Muscle of back (tissue), 11 donors: ENCODE measurements around the gene MBNL2. TPM values are rescaled to one million over a fixed set of nuclear protein-coding genes. Genes with fewer than 3 reads are reported as not detected.
"Not testable (repeated sequence)": the region's sequence is repeated elsewhere in the genome, so short reads cannot be mapped to it uniquely, and the experiment has no call there.

Experiments
- DNase-seq, 3 donors: peaks; one replicate each; pipeline versions ENCODE4 v3.0.0 to v3.0.0-alpha.2; 2013
- polyA plus RNA-seq, 10 donors: library from polyadenylated mRNA; unstranded; fragments of 120-200 nt; gene quantifications; one replicate each; pipeline ENCODE4 v1.2.1, GENCODE V29; 2013; ENCODE audit not compliant: insufficient read length in 10 of 10

MBNL2 gene
- polyA plus RNA-seq, 10 donors = 25.4 to 40.1 (median 33.9) TPM

GRCh38 chr13:97346561-97347254, 124.6 kb downstream of the MBNL2 start:
- DNase-seq = no peak

- no peak for DNase-seq
Measured at GRCh38 chr13:97347255-97347932, 125.3 kb downstream of the MBNL2 start.

GRCh38 chr13:97348569-97349100, 126.5 kb downstream of the MBNL2 start:
- DNase-seq = no peak

- DNase-seq = not testable (repeated sequence)
Measured at GRCh38 chr13:97352012-97352411, 129.9 kb downstream of the MBNL2 start.

- no peak for DNase-seq
Measured at GRCh38 chr13:97352815-97353214, 130.7 kb downstream of the MBNL2 start.

- DNase-seq = no peak
Measured at GRCh38 chr13:97353927-97354675, 132.0 kb downstream of the MBNL2 start.

GRCh38 chr13:97354808-97355207, 132.7 kb downstream of the MBNL2 start:
- no peak for DNase-seq

GRCh38 chr13:97356592-97356991, 134.5 kb downstream of the MBNL2 start:
- no peak for DNase-seq

GRCh38 chr13:97359181-97360057, 137.3 kb downstream of the MBNL2 start:
- peak; percentile 58 to 83 (median 68) for DNase-seq

GRCh38 chr13:97360610-97361009, 138.5 kb downstream of the MBNL2 start:
- no peak for DNase-seq

- DNase-seq = no peak
Measured at GRCh38 chr13:97364031-97364430, 141.9 kb downstream of the MBNL2 start.

- DNase-seq = no peak
Measured at GRCh38 chr13:97364827-97365226, 142.7 kb downstream of the MBNL2 start.

GRCh38 chr13:97366172-97366688, 144.1 kb downstream of the MBNL2 start:
- no peak for DNase-seq

- DNase-seq = peak in 2 of 3 donors; percentile 29 to 37
Measured at GRCh38 chr13:97367016-97367822, 145.1 kb downstream of the MBNL2 start.

GRCh38 chr13:97369261-97369893, 147.2 kb downstream of the MBNL2 start:
- peak in 1 of 3 donors; percentile 48 for DNase-seq

GRCh38 chr13:97371486-97372109, 149.5 kb downstream of the MBNL2 start:
- no peak for DNase-seq

GRCh38 chr13:97372936-97373335, 150.8 kb downstream of the MBNL2 start:
- no peak for DNase-seq

- no peak for DNase-seq
Measured at GRCh38 chr13:97373787-97374186, 151.7 kb downstream of the MBNL2 start.

- no peak for DNase-seq
Measured at GRCh38 chr13:97376981-97377380, 154.8 kb downstream of the MBNL2 start.
